ENCODE results near the gene MYO1A.

GRCh38 chr12:57004651-57005050, 45.3 kb downstream of the MYO1A start:
- no peak for TF ChIP-seq CBFB (CRISPR knock-in tag; IDR thresholded peaks at IDR 0.05)
- TF ChIP-seq, protein P1, sequence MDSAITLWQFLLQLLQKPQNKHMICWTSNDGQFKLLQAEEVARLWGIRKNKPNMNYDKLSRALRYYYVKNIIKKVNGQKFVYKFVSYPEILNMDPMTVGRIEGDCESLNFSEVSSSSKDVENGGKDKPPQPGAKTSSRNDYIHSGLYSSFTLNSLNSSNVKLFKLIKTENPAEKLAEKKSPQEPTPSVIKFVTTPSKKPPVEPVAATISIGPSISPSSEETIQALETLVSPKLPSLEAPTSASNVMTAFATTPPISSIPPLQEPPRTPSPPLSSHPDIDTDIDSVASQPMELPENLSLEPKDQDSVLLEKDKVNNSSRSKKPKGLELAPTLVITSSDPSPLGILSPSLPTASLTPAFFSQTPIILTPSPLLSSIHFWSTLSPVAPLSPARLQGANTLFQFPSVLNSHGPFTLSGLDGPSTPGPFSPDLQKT (CRISPR knock-in tag; IDR thresholded peaks at IDR 0.05; ENCODE audit: borderline replicate concordance) = no peak

Measured in HepG2 (cell line).